NCI-H2107 treated with DMSO at 0.1 percent for 48 hours (cell line): ENCODE measurements around the gene UTP14A.
A peak's percentile ranks its signal among the peaks of the same experiment; 100 is the strongest.
"Not testable (repeated sequence)": the region's sequence is repeated elsewhere in the genome, so short reads cannot be mapped to it uniquely, and the experiment has no call there.

Experiments used
- DNase-seq: peaks from one replicate; lab custom pipeline; 2025; ENCODE audit not compliant: unreplicated experiment; lab: John Stamatoyannopoulos, UW

Gene UTP14A

GRCh38 chrX:129905787-129906580, at the start of gene UTP14A:
TSS of gene UTP14A (plus strand) at chrX:129906164. CDS start at chrX:129906211, 47 bp downstream.
- peak; percentile 89 for DNase-seq

- not testable (repeated sequence) for DNase-seq
Measured at GRCh38 chrX:129859134-129859533, 46.8 kb upstream of the UTP14A start.

- DNase-seq, result not testable (repeated sequence)
Measured at GRCh38 chrX:129866321-129866720, 39.6 kb upstream of the UTP14A start.

- no peak for DNase-seq
Measured at GRCh38 chrX:129872524-129872923, 33.4 kb upstream of the UTP14A start.

GRCh38 chrX:129875669-129876068, 30.3 kb upstream of the UTP14A start:
- no peak for DNase-seq

GRCh38 chrX:129876771-129877305, 29.1 kb upstream of the UTP14A start:
- DNase-seq, result peak; percentile 80

GRCh38 chrX:129877401-129877800, 28.6 kb upstream of the UTP14A start:
- DNase-seq, result no peak

- DNase-seq, result peak; percentile 59
Measured at GRCh38 chrX:129900054-129900453, 5.9 kb upstream of the UTP14A start.

GRCh38 chrX:129908636-129909035, 2.7 kb downstream of the UTP14A start:
- DNase-seq, result no peak

- peak; percentile 11 for DNase-seq
Measured at GRCh38 chrX:129925305-129926092, 19.5 kb downstream of the UTP14A start.

GRCh38 chrX:129930941-129931410, 25.0 kb downstream of the UTP14A start:
- DNase-seq, result no peak

- DNase-seq, result peak; percentile 14
Measured at GRCh38 chrX:129931411-129932015, 25.5 kb downstream of the UTP14A start.

GRCh38 chrX:129932016-129932820, 26.3 kb downstream of the UTP14A start:
- no peak for DNase-seq

- DNase-seq, result no peak
Measured at GRCh38 chrX:129932821-129933321, 26.9 kb downstream of the UTP14A start.

- DNase-seq, result no peak
Measured at GRCh38 chrX:129933700-129934099, 27.7 kb downstream of the UTP14A start.

GRCh38 chrX:129934461-129934860, 28.5 kb downstream of the UTP14A start:
- no peak for DNase-seq

- DNase-seq, result no peak
Measured at GRCh38 chrX:129934952-129935351, 29.0 kb downstream of the UTP14A start.

- DNase-seq, result no peak
Measured at GRCh38 chrX:129938081-129938480, 32.1 kb downstream of the UTP14A start.

GRCh38 chrX:129939986-129940385, 34.0 kb downstream of the UTP14A start:
- DNase-seq, result no peak

GRCh38 chrX:129940721-129941120, 34.8 kb downstream of the UTP14A start:
- no peak for DNase-seq
